ENCODE data around the gene LENG1.

LENG1 gene

GRCh38 chr19:54165222-54165621 lies 5.7 kb upstream of the LENG1 start:
- DNase-seq (ENCODE audit: low read depth in 2 of 3, low spot score in 2 of 3) = no peak

- DNase-seq (ENCODE audit: low read depth in 2 of 3, low spot score in 2 of 3) = peak in 1 of 3 experiments; percentile 44
Measured at GRCh38 chr19:54164369-54165068, 5.0 kb upstream of the LENG1 start.

- DNase-seq (ENCODE audit: low read depth in 2 of 3, low spot score in 2 of 3) = no peak
Measured at GRCh38 chr19:54162884-54163283, 3.4 kb upstream of the LENG1 start.

GRCh38 chr19:54162241-54162805 lies 2.8 kb upstream of the LENG1 start:
- peak; percentile 56 to 57 (median 56) for DNase-seq (ENCODE audit: low read depth in 2 of 3, low spot score in 2 of 3)

GRCh38 chr19:54160854-54161253 lies 1.3 kb upstream of the LENG1 start:
- no peak for DNase-seq (ENCODE audit: low read depth in 2 of 3, low spot score in 2 of 3)

- DNase-seq (ENCODE audit: low read depth in 2 of 3, low spot score in 2 of 3) = no peak
Measured at GRCh38 chr19:54160182-54160811, 776 bp upstream of the LENG1 start.

GRCh38 chr19:54158812-54159351 lies 639 bp downstream of the LENG1 start:
- no peak for DNase-seq (ENCODE audit: low read depth in 2 of 3, low spot score in 2 of 3)

GRCh38 chr19:54156953-54157352 lies 2.6 kb downstream of the LENG1 start:
- DNase-seq (ENCODE audit: low read depth in 2 of 3, low spot score in 2 of 3) = no peak

- DNase-seq (ENCODE audit: low read depth in 2 of 3, low spot score in 2 of 3) = no peak
Measured at GRCh38 chr19:54156490-54156889, 3.0 kb downstream of the LENG1 start.

- DNase-seq (ENCODE audit: low read depth in 2 of 3, low spot score in 2 of 3) = no peak
Measured at GRCh38 chr19:54155694-54156093, 3.8 kb downstream of the LENG1 start.

- DNase-seq (ENCODE audit: low read depth in 2 of 3, low spot score in 2 of 3) = no peak
Measured at GRCh38 chr19:54154603-54155345, 4.7 kb downstream of the LENG1 start.

- DNase-seq (ENCODE audit: low read depth in 2 of 3, low spot score in 2 of 3) = no peak
Measured at GRCh38 chr19:54153731-54154326, 5.7 kb downstream of the LENG1 start.

GRCh38 chr19:54152878-54153524 lies 6.5 kb downstream of the LENG1 start:
- DNase-seq (ENCODE audit: low read depth in 2 of 3, low spot score in 2 of 3) = no peak

GRCh38 chr19:54152267-54152666 lies 7.3 kb downstream of the LENG1 start:
- no peak for DNase-seq (ENCODE audit: low read depth in 2 of 3, low spot score in 2 of 3)

- no peak for DNase-seq (ENCODE audit: low read depth in 2 of 3, low spot score in 2 of 3)
Measured at GRCh38 chr19:54151362-54152035, 8.0 kb downstream of the LENG1 start.

- no peak for DNase-seq (ENCODE audit: low read depth in 2 of 3, low spot score in 2 of 3)
Measured at GRCh38 chr19:54149021-54149812, 10.3 kb downstream of the LENG1 start.

- no peak for DNase-seq (ENCODE audit: low read depth in 2 of 3, low spot score in 2 of 3)
Measured at GRCh38 chr19:54148158-54148557, 11.4 kb downstream of the LENG1 start.

GRCh38 chr19:54147676-54148075 lies 11.8 kb downstream of the LENG1 start:
- no peak for DNase-seq (ENCODE audit: low read depth in 2 of 3, low spot score in 2 of 3)

GRCh38 chr19:54145541-54146158 lies 13.9 kb downstream of the LENG1 start:
- no peak for DNase-seq (ENCODE audit: low read depth in 2 of 3, low spot score in 2 of 3)

All from activated CD8-positive, alpha-beta memory T cell treated with anti-CD3 and anti-CD28 coated beads for 48 hours (primary cell).